ENCODE results near the gene KIAA1549.
"Not testable (repeated sequence)": the region's sequence is repeated elsewhere in the genome, so short reads cannot be mapped to it uniquely, and the experiment has no call there.

DNA sequence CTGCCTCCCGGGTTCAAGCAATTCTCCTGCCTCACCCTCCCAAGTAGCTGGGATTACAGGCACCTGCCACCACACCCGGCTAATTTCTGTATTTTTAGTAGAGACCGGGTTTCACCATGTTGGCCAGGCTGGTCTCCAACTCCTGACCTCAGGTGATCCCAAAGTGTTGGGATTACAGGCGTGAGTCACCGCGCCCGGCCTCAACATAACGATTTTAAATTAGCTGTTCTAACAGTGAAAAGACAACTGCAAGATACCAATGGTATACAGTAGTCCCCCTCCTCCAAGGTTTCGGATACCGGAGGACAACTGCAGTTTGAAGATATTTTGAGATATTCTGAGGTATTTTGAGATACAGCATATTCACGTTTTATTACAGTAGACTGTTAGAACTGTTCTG is 5.0 kb downstream of the KIAA1549 start:
- TF ChIP-seq KDM1A (IDR thresholded peaks at IDR 0.05; ENCODE audit: borderline replicate concordance); CREM (IDR thresholded peaks at IDR 0.05; ENCODE audit: low read depth); POLR2A (IDR thresholded peaks at IDR 0.05; ENCODE audit: low read depth, low read length); POLR2AphosphoS5 (IDR thresholded peaks at IDR 0.05; ENCODE audit: low read length); EED (IDR thresholded peaks at IDR 0.05; ENCODE audit: low read depth); BHLHE40 (IDR thresholded peaks at IDR 0.05; ENCODE audit: borderline replicate concordance in 1 of 2, low read depth in 2 of 2, low read length in 1 of 2); TAF1 (IDR thresholded peaks at IDR 0.05; ENCODE audit: borderline replicate concordance, low read depth, low read length); ZNF207 (IDR thresholded peaks at IDR 0.05; ENCODE audit: borderline replicate concordance): not testable (repeated sequence)
- TF ChIP-seq, protein P1, sequence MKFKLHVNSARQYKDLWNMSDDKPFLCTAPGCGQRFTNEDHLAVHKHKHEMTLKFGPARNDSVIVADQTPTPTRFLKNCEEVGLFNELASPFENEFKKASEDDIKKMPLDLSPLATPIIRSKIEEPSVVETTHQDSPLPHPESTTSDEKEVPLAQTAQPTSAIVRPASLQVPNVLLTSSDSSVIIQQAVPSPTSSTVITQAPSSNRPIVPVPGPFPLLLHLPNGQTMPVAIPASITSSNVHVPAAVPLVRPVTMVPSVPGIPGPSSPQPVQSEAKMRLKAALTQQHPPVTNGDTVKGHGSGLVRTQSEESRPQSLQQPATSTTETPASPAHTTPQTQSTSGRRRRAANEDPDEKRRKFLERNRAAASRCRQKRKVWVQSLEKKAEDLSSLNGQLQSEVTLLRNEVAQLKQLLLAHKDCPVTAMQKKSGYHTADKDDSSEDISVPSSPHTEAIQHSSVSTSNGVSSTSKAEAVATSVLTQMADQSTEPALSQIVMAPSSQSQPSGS (IDR thresholded peaks at IDR 0.05; ENCODE audit: low read length): not testable (repeated sequence)
